Measurements from ENCODE around the gene PITX1.

Gene PITX1

GRCh38 chr5:135064235-135064570, 30.2 kb upstream of the PITX1 start:
- Histone ChIP-seq H3K36me3 (no peaks in the 10 kb centered on the region), H3K27ac (no peak overlapping the region), H3K27me3 (ENCODE audit: insufficient read depth, low read depth, severe bottlenecking) (no peaks in the 10 kb centered on the region), H3K4me3 (ENCODE audit: low read depth, low read length) (no peak overlapping the region), H3K9me3 (ENCODE audit: severe bottlenecking) (no peaks in the 10 kb centered on the region)
- TF ChIP-seq CTCF (IDR thresholded peaks at IDR 0.05; ENCODE audit: low read depth, low read length) = no peak
- no peak for DNase-seq

- H3K4me3 ChIP-seq (ENCODE audit: low read depth, low read length) = no peak overlapping the region
- no peak overlapping the region for H3K27ac ChIP-seq
- no peaks in the 10 kb centered on the region for H3K27me3 ChIP-seq (ENCODE audit: insufficient read depth, low read depth, severe bottlenecking)
- H3K9me3 ChIP-seq (ENCODE audit: severe bottlenecking) = no peaks in the 10 kb centered on the region
- no peak for DNase-seq
- no peak for TF ChIP-seq CTCF (IDR thresholded peaks at IDR 0.05; ENCODE audit: low read depth, low read length)
- H3K36me3 ChIP-seq = no peaks in the 10 kb centered on the region
Measured at GRCh38 chr5:135063511-135064234, 29.6 kb upstream of the PITX1 start.

DNA sequence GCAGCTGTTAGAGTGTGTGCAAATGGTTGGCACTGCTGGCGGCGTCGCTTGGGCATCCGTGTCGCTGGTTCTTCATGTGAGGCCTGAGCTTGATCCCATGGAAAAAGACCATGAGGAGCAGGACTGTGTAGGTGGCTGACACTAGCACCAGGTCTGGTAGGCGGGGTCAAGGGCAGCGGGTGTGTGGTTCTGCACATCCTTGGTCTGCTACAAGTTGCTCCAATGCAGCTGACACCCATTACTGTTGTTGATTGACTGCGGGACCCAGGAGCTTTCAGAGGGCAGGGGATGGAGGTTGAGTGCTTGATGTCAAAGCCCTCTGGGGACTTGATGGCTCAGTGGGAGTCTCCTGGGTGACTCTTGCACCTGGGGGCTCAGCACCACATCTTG, 29.0 kb upstream of the PITX1 start:
- Histone ChIP-seq H3K4me3 (ENCODE audit: low read depth, low read length) (no peak overlapping the region), H3K9me3 (ENCODE audit: severe bottlenecking) (no peaks in the 10 kb centered on the region), H3K27me3 (ENCODE audit: insufficient read depth, low read depth, severe bottlenecking) (no peaks in the 10 kb centered on the region), H3K36me3 (no peaks in the 10 kb centered on the region), H3K27ac (no peak overlapping the region)
- no peak for DNase-seq
- no peak for TF ChIP-seq CTCF (IDR thresholded peaks at IDR 0.05; ENCODE audit: low read depth, low read length)

- no peak overlapping the region for H3K27ac ChIP-seq
- no peak for DNase-seq
- H3K9me3 ChIP-seq (ENCODE audit: severe bottlenecking) = no peaks in the 10 kb centered on the region
- H3K36me3 ChIP-seq = no peaks in the 10 kb centered on the region
- no peak for TF ChIP-seq CTCF (IDR thresholded peaks at IDR 0.05; ENCODE audit: low read depth, low read length)
- no peak overlapping the region for H3K4me3 ChIP-seq (ENCODE audit: low read depth, low read length)
- H3K27me3 ChIP-seq (ENCODE audit: insufficient read depth, low read depth, severe bottlenecking) = no peaks in the 10 kb centered on the region
Measured at GRCh38 chr5:135062216-135063055, 28.4 kb upstream of the PITX1 start.

DNA sequence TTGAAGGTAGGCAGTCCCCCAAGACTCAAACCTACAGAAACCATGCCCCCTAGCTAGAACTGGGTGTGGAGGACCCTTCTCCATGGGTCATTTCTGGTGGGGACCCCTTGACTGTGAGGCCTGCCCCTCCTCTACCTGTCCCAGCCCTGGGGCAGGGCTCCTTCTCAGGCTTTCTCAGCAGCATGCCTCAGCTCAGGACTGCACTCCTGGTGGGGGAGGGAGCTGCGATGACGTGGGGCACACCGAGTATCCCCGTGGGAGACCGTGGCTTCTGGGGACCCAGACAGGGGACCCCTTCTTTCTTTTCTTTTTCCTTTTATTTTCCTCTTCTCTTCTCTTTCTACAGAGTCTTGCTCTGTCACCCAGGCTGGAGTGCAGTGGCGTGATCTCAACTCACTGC, 27.0 kb upstream of the PITX1 start:
- TF ChIP-seq CTCF (IDR thresholded peaks at IDR 0.05; ENCODE audit: low read depth, low read length) = no peak
- no peaks in the 10 kb centered on the region for H3K27me3 ChIP-seq (ENCODE audit: insufficient read depth, low read depth, severe bottlenecking)

More for the DNA sequence above, 27.0 kb upstream of the PITX1 start:
- no peaks in the 10 kb centered on the region for H3K36me3 ChIP-seq
- H3K4me3 ChIP-seq (ENCODE audit: low read depth, low read length) = no peak overlapping the region
- H3K27ac ChIP-seq = no peak overlapping the region
- H3K9me3 ChIP-seq (ENCODE audit: severe bottlenecking) = no peaks in the 10 kb centered on the region
- no peak for DNase-seq

Measured in WERI-Rb-1 (cell line).